Measurements from ENCODE around the gene PRAMEF12. TPM values are rescaled to one million over a fixed set of nuclear protein-coding genes. Genes with fewer than 3 reads are reported as not detected.
"Not testable (repeated sequence)": the region's sequence is repeated elsewhere in the genome, so short reads cannot be mapped to it uniquely, and the experiment has no call there.

The PRAMEF12 gene
- total RNA-seq: not detected
- long read RNA-seq: 0 reads

GRCh38 chr1:12773438-12773837, at the start of gene PRAMEF12:
TSS of gene PRAMEF12 (plus strand) at chr1:12773738. CDS start at chr1:12774868, 1,130 bp downstream.
- DNase-seq (ENCODE audit: low spot score): no peak

GRCh38 chr1:12728391-12728790, 45.1 kb upstream of the PRAMEF12 start:
- intact Hi-C loops (cut with DNase I): no loop called here
- DNase-seq (ENCODE audit: low spot score): no peak

More at GRCh38 chr1:12773438-12773837, at the start of gene PRAMEF12:
- intact Hi-C loops (cut with DNase I): no loop called here

- intact Hi-C loops (cut with DNase I): no loop called here
- no peak for DNase-seq (ENCODE audit: low spot score)
Measured at GRCh38 chr1:12730156-12730555, 43.4 kb upstream of the PRAMEF12 start.

- intact Hi-C loops (cut with DNase I); DNase-seq (ENCODE audit: low spot score): not testable (repeated sequence)
Measured at GRCh38 chr1:12731084-12731483, 42.5 kb upstream of the PRAMEF12 start.

GRCh38 chr1:12734651-12735050, 38.9 kb upstream of the PRAMEF12 start:
- intact Hi-C loops (cut with DNase I): no loop called here

GRCh38 chr1:12738934-12739333, 34.6 kb upstream of the PRAMEF12 start:
- intact Hi-C loops (cut with DNase I): no loop called here
- no peak for DNase-seq (ENCODE audit: low spot score)

More at GRCh38 chr1:12734651-12735050, 38.9 kb upstream of the PRAMEF12 start:
- DNase-seq (ENCODE audit: low spot score): no peak

- DNase-seq (ENCODE audit: low spot score): no peak
- intact Hi-C loops (cut with DNase I): no loop called here
Measured at GRCh38 chr1:12739613-12740012, 33.9 kb upstream of the PRAMEF12 start.

GRCh38 chr1:12741946-12742345, 31.6 kb upstream of the PRAMEF12 start:
- intact Hi-C loops (cut with DNase I): no loop called here
- no peak for DNase-seq (ENCODE audit: low spot score)

GRCh38 chr1:12745126-12745991, 28.2 kb upstream of the PRAMEF12 start:
- intact Hi-C loops (cut with DNase I): no loop called here
- no peak for DNase-seq (ENCODE audit: low spot score)

- no peak for DNase-seq (ENCODE audit: low spot score)
- intact Hi-C loops (cut with DNase I): no loop called here
Measured at GRCh38 chr1:12745992-12746323, 27.6 kb upstream of the PRAMEF12 start, which contains the start of gene CFAP107. TSS of gene CFAP107 (plus strand) at chr1:12746200. CDS start at chr1:12746431, 231 bp downstream.

GRCh38 chr1:12748778-12749355, 24.7 kb upstream of the PRAMEF12 start:
- intact Hi-C loops (cut with DNase I): no loop called here
- no peak for DNase-seq (ENCODE audit: low spot score)

GRCh38 chr1:12754738-12755137, 18.8 kb upstream of the PRAMEF12 start:
- DNase-seq (ENCODE audit: low spot score): no peak
- intact Hi-C loops (cut with DNase I): no loop called here

GRCh38 chr1:12756273-12756672, 17.3 kb upstream of the PRAMEF12 start:
- DNase-seq (ENCODE audit: low spot score): no peak

GRCh38 chr1:12756768-12757413, 16.6 kb upstream of the PRAMEF12 start:
- intact Hi-C loops (cut with DNase I): no loop called here

More at GRCh38 chr1:12756273-12756672, 17.3 kb upstream of the PRAMEF12 start:
- intact Hi-C loops (cut with DNase I): no loop called here

GRCh38 chr1:12757836-12758235, 15.7 kb upstream of the PRAMEF12 start:
- DNase-seq (ENCODE audit: low spot score): no peak
- intact Hi-C loops (cut with DNase I): no loop called here

More at GRCh38 chr1:12756768-12757413, 16.6 kb upstream of the PRAMEF12 start:
- DNase-seq (ENCODE audit: low spot score): no peak

- DNase-seq (ENCODE audit: low spot score): no peak
- intact Hi-C loops (cut with DNase I): no loop called here
Measured at GRCh38 chr1:12760256-12760795, 13.2 kb upstream of the PRAMEF12 start.

GRCh38 chr1:12761781-12762180, 11.8 kb upstream of the PRAMEF12 start:
- no peak for DNase-seq (ENCODE audit: low spot score)
- intact Hi-C loops (cut with DNase I): no loop called here

GRCh38 chr1:12762766-12763165, 10.8 kb upstream of the PRAMEF12 start:
- intact Hi-C loops (cut with DNase I): no loop called here
- no peak for DNase-seq (ENCODE audit: low spot score)

GRCh38 chr1:12763479-12763878, 10.1 kb upstream of the PRAMEF12 start:
- no peak for DNase-seq (ENCODE audit: low spot score)
- intact Hi-C loops (cut with DNase I): no loop called here

GRCh38 chr1:12764016-12764415, 9.5 kb upstream of the PRAMEF12 start:
- intact Hi-C loops (cut with DNase I): no loop called here
- no peak for DNase-seq (ENCODE audit: low spot score)

Data from cardiac septum (tissue), 1 donor.